Uterus (tissue), 4 donors: ENCODE measurements around the gene ADAMTSL5. TPM values are rescaled to one million over a fixed set of nuclear protein-coding genes. Genes with fewer than 3 reads are reported as not detected.
A peak's percentile ranks its signal among the peaks of the same experiment; 100 is the strongest.

ENCODE experiments used
- DNase-seq, 2 donors: peaks; one replicate each; pipeline ENCODE4 v3.0.0-alpha.2; 2019 to 2020
- H3K27ac ChIP-seq, 2 donors: fragments of 200-600 bp; sonication (generic); 1 replicate in 1 of 2; 2 replicates in 1 of 2; pipeline ENCODE4 v1.5.1; 2016 to 2018
- H3K27me3 ChIP-seq, 2 donors: fragments of 200-600 bp; sonication (generic); one replicate each; pipeline ENCODE4 v1.5.1; 2018 to 2019; ENCODE audit warnings: control low read depth in 1 of 2
- H3K36me3 ChIP-seq, 2 donors: fragments of 200-600 bp; sonication (generic); one replicate each; pipeline ENCODE4 v1.5.1; 2019; ENCODE audit warnings: control low read depth in 1 of 2
- H3K4me1 ChIP-seq, 2 donors: fragments of 200-600 bp; sonication (generic); one replicate each; pipeline ENCODE4 v1.5.1; 2018 to 2019; ENCODE audit warnings: control low read depth in 1 of 2
- H3K4me3 ChIP-seq, 2 donors: fragments of 200-600 bp; sonication (generic); 1 replicate in 1 of 2; 2 replicates in 1 of 2; pipeline ENCODE4 v1.5.1; 2018 to 2019; ENCODE audit warnings: mild to moderate bottlenecking in 1 of 2
- H3K9me3 ChIP-seq, 2 donors: fragments of 200-600 bp; sonication (generic); one replicate each; pipeline ENCODE4 v1.5.1; 2019; ENCODE audit warnings: control low read depth in 1 of 2
- POLR2A ChIP-seq, 2 donors: fragments of 450-650 bp; IDR thresholded peaks; one replicate each; pipeline ENCODE4 v1.6.1; 2016; ENCODE audit warnings: antibody characterized with exemption in 2 of 2, mild to moderate bottlenecking in 1 of 2, moderate library complexity in 1 of 2
- intact Hi-C: fragments of 100-400 bp; cut with DNase I; formaldehyde crosslinking; loops from one replicate; pipeline ENCODE4 v1.15.1; 2023; ENCODE audit warnings: low total_unique reads
- total RNA-seq, 4 donors: library from RNA; depleted of rRNA in 3 of 4; stranded (reverse); fragments of >200 nt in 3 of 4; gene quantifications; one replicate each; pipeline versions ENCODE4 v1.1.0 to v1.2.4, GENCODE V29; 2014 to 2023
- TF ChIP-seq, protein P1 (sequence below), 4 experiments: fragments of 200-600 bp in 2 of 4; fragments of 450-650 bp in 2 of 4; sonication (generic) in 2 of 4; IDR thresholded peaks; one replicate each; pipeline ENCODE4 v1.5.1; 2016 to 2019; ENCODE audit warnings: antibody characterized with exemption in 4 of 4, mild to moderate bottlenecking in 2 of 4, moderate library complexity in 1 of 4
- donor health status: DM: yes; HTN: yes; CAD: no.

ADAMTSL5 gene
- total RNA-seq, 4 donors from 2014 or later, result 3.5 to 39.4 (median 12.6) TPM

DNA sequence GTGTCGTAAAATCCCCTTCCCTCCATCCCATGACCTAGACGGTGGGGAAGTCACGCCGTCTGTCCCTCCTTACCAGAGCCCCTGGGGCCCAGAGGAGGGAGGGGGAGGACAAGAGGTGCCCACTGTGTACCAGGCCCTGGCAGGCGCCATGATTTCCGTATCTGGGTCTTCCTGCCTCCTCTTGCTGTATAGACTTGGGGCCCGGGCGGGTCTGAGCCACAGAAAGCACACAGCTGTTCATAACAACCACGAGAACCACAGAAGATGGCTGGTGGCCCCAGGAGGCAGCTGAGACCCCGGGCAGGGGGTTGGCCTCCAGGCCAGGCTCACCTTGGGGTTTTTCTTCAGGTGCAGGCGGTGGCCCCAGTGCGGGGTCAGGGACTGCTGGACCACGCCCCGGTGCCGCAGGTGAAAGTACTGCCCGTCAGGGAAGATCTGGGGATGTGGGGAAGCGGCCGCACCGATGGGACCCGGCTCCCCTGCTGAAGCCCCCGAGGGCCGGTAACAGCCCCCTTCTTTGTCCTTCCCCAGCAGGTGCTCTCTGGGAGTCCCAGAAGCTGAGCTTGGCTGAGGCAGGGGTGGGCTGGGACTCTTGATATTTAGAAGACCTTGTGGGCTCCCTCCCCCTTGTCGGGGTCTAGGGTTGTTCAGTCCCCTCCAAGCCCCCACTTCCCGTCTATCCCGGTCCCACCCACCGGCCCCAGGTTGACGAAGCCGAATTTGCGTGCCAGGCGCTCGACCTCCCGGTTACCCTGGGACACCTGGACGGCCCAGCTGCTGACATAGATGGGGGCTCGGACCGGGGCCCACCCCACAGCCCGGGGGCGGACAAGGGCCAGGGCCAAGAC, 23.1 kb downstream of the ADAMTSL5 start:
- H3K9me3 ChIP-seq, result no peaks in the 10 kb centered on the region
- H3K27me3 ChIP-seq, result no peaks in the 10 kb centered on the region
- H3K36me3 ChIP-seq, result no peaks in the 10 kb centered on the region
- H3K27ac ChIP-seq, result peak overlapping the region; percentile 69 to 80
- DNase-seq, result no peak
- peak overlapping the region; percentile 37 to 45 for H3K4me3 ChIP-seq
- TF ChIP-seq POLR2A (IDR thresholded peaks at IDR 0.05), result no peak
- TF ChIP-seq, protein P1, sequence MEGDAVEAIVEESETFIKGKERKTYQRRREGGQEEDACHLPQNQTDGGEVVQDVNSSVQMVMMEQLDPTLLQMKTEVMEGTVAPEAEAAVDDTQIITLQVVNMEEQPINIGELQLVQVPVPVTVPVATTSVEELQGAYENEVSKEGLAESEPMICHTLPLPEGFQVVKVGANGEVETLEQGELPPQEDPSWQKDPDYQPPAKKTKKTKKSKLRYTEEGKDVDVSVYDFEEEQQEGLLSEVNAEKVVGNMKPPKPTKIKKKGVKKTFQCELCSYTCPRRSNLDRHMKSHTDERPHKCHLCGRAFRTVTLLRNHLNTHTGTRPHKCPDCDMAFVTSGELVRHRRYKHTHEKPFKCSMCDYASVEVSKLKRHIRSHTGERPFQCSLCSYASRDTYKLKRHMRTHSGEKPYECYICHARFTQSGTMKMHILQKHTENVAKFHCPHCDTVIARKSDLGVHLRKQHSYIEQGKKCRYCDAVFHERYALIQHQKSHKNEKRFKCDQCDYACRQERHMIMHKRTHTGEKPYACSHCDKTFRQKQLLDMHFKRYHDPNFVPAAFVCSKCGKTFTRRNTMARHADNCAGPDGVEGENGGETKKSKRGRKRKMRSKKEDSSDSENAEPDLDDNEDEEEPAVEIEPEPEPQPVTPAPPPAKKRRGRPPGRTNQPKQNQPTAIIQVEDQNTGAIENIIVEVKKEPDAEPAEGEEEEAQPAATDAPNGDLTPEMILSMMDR (IDR thresholded peaks at IDR 0.05), result no peak
- peaks cover 0 to 6% of the 10 kb centered on the region in 2 donors for H3K4me1 ChIP-seq
- intact Hi-C loops, result no loop called here

- H3K9me3 ChIP-seq, result no peaks in the 10 kb centered on the region
- H3K4me3 ChIP-seq, result no peak overlapping the region
- H3K36me3 ChIP-seq, result no peaks in the 10 kb centered on the region
- peaks cover 0 to 6% of the 10 kb centered on the region in 2 donors for H3K4me1 ChIP-seq
- TF ChIP-seq, protein P1 (IDR thresholded peaks at IDR 0.05), result no peak
- TF ChIP-seq POLR2A (IDR thresholded peaks at IDR 0.05), result no peak
- H3K27me3 ChIP-seq, result no peaks in the 10 kb centered on the region
- intact Hi-C loops, result no loop called here
- no peak for DNase-seq
- no peak overlapping the region for H3K27ac ChIP-seq
Observed at GRCh38 chr19:1488282-1488601, 24.6 kb downstream of the ADAMTSL5 start.

DNA sequence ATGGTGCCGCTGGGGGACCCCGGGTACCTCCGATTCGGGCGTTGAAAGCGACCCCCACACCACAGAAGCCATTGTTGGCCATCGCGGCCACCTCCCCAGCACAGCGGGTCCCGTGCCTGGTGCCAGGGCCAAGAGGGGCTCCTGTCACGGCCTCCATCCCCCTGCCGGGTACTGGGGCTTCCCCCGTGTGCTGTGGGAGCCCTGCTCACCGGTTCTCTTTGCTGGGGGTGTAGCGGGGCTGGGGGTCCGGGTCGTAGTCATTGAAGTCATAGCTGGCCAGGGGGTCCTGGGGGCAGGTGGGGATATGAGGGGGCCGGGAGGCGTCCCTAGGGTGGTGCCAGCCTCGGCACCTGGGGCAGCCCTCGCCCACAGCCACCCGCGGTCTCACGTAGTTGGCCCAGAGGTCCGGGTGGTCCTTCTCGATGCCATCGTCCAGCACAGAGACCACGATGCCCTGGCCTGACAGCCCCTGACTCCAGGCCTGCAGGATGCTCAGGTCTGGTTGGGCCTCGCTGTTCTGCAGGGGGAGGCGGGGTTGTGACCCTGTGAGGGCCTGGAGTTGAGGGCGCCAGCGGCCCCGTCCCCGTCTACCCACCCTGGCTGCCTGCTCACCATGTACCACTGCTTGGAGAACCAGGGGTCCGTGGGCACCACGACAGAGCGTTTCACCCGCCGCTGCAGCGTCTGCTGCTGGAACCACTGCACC, 25.1 kb downstream of the ADAMTSL5 start:
- Histone ChIP-seq H3K27me3 (no peaks in the 10 kb centered on the region), H3K36me3 (no peaks in the 10 kb centered on the region), H3K4me1 (peaks cover 0 to 6% of the 10 kb centered on the region in 2 donors), H3K27ac (no peak overlapping the region), H3K4me3 (no peak overlapping the region), H3K9me3 (no peaks in the 10 kb centered on the region)
- no peak for DNase-seq
- TF ChIP-seq POLR2A (IDR thresholded peaks at IDR 0.05), result no peak
- TF ChIP-seq, protein P1 (IDR thresholded peaks at IDR 0.05), result no peak
- intact Hi-C loops, result no loop called here

DNA sequence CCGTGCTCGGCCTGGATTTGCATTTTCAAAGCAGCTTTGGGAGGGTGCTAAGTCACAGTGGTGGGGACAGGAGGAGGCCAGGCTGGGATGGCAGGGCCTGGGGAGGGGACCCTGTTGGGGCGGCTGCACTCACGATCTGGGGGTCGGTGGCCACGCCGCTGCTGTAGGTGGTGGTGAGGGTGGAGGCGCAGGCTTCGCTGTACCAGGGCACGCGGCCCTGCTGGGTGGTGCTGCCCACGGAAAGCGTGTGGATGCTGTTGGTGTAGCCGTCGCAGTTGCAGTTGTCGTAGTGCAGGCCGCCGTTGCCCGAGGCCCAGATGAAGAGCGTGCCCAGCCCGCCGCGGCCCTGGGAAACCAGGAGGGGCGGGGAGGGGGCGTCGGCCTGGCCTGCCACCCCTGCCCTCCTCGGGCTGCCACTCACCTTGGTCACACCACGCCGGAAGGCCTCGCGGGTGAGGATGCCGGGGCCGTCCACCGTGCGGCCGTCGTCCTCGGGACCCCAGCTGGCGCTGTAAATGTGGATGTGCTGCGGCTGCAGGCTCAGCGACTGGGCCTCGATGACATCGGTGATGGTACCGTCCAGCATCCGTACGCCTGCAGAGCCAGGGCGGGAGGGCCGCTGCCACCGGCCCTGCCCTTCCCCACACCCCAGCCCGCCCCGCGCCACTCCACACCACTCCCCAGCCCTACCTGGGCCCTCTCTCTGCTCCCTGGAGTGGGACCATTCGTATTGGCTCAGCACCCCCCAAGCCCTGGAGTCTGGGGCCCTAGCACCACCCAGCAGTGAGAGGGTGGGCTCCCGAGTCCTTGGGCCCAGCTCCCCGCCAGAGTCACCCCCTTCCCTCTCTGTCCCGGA, 25.9 kb downstream of the ADAMTSL5 start:
- no peak overlapping the region for H3K4me3 ChIP-seq
- intact Hi-C loops, result no loop called here
- TF ChIP-seq, protein P1 (IDR thresholded peaks at IDR 0.05), result no peak
- TF ChIP-seq POLR2A (IDR thresholded peaks at IDR 0.05), result no peak
- H3K4me1 ChIP-seq, result peaks cover 0 to 6% of the 10 kb centered on the region in 2 donors
- DNase-seq, result no peak
- H3K27me3 ChIP-seq, result no peaks in the 10 kb centered on the region
- no peaks in the 10 kb centered on the region for H3K9me3 ChIP-seq
- no peak overlapping the region for H3K27ac ChIP-seq
- no peaks in the 10 kb centered on the region for H3K36me3 ChIP-seq
